PC-9 (cell line): ENCODE measurements around the gene LRP1B.

ENCODE experiments used
- EZH2 ChIP-seq: fragments of 200-600 bp; sonication (generic); IDR thresholded peaks from 2 replicates; pipeline ENCODE4 v1.8.0; 2017; ENCODE audit warnings: antibody characterized with exemption, low read depth
- TF ChIP-seq, protein P1 (sequence below): fragments of 200-600 bp; sonication (generic); conservative IDR thresholded peaks from 2 replicates; pipeline ENCODE4 v1.6.1; 2017; ENCODE audit warnings: mixed run types, antibody characterized with exemption, mild to moderate bottlenecking, moderate library complexity

DNA sequence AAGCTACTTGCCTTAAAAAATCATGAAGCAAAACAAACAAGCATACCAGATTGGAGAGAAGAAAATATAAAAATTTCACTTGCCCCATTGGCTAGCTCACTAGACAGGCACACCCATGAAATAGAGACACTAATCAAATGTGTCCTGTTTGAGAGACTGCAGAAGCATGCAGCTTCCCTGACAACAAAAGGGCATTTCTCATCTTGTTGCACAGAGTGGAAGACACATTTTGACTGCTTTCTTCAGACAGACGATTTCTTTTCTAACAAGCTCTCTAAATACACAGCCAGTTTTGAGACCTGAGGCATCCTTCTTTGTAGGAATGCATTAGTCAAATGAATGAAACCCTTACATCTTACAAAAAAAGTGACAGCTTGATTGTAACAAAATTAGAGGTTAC, 1792.0 kb downstream of the LRP1B start:
- TF ChIP-seq EZH2: no peak
- TF ChIP-seq, protein P1, sequence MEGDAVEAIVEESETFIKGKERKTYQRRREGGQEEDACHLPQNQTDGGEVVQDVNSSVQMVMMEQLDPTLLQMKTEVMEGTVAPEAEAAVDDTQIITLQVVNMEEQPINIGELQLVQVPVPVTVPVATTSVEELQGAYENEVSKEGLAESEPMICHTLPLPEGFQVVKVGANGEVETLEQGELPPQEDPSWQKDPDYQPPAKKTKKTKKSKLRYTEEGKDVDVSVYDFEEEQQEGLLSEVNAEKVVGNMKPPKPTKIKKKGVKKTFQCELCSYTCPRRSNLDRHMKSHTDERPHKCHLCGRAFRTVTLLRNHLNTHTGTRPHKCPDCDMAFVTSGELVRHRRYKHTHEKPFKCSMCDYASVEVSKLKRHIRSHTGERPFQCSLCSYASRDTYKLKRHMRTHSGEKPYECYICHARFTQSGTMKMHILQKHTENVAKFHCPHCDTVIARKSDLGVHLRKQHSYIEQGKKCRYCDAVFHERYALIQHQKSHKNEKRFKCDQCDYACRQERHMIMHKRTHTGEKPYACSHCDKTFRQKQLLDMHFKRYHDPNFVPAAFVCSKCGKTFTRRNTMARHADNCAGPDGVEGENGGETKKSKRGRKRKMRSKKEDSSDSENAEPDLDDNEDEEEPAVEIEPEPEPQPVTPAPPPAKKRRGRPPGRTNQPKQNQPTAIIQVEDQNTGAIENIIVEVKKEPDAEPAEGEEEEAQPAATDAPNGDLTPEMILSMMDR: no peak
